ENCODE measurements around the gene PIMREG.

The PIMREG gene

GRCh38 chr17:6443692-6444570, at the start of gene PIMREG:
Gene PIMREG (plus strand): TSS chr17:6444455. CDS start chr17:6445111, 656 bp downstream.
- peak; percentile 84 for DNase-seq (ENCODE audit: low read depth, low spot score)

- DNase-seq (ENCODE audit: low read depth, low spot score) = no peak
Measured at GRCh38 chr17:6398955-6399354, 45.3 kb upstream of the PIMREG start.

GRCh38 chr17:6402258-6402657, 42.0 kb upstream of the PIMREG start:
- DNase-seq (ENCODE audit: low read depth, low spot score) = no peak

GRCh38 chr17:6408276-6408675, 36.0 kb upstream of the PIMREG start:
- no peak for DNase-seq (ENCODE audit: low read depth, low spot score)

GRCh38 chr17:6408735-6409134, 35.5 kb upstream of the PIMREG start:
- no peak for DNase-seq (ENCODE audit: low read depth, low spot score)

GRCh38 chr17:6413065-6413464, 31.2 kb upstream of the PIMREG start:
- no peak for DNase-seq (ENCODE audit: low read depth, low spot score)

- DNase-seq (ENCODE audit: low read depth, low spot score) = no peak
Measured at GRCh38 chr17:6415616-6416015, 28.6 kb upstream of the PIMREG start.

- no peak for DNase-seq (ENCODE audit: low read depth, low spot score)
Measured at GRCh38 chr17:6420173-6420641, 24.0 kb upstream of the PIMREG start.

GRCh38 chr17:6421700-6422604, 22.3 kb upstream of the PIMREG start:
- peak; percentile 52 for DNase-seq (ENCODE audit: low read depth, low spot score)

GRCh38 chr17:6422654-6423241, 21.5 kb upstream of the PIMREG start:
- DNase-seq (ENCODE audit: low read depth, low spot score) = no peak

- no peak for DNase-seq (ENCODE audit: low read depth, low spot score)
Measured at GRCh38 chr17:6423931-6424330, 20.3 kb upstream of the PIMREG start.

- DNase-seq (ENCODE audit: low read depth, low spot score) = no peak
Measured at GRCh38 chr17:6425407-6425806, 18.8 kb upstream of the PIMREG start.

GRCh38 chr17:6426356-6427101, 17.7 kb upstream of the PIMREG start:
- DNase-seq (ENCODE audit: low read depth, low spot score) = no peak

GRCh38 chr17:6427279-6427781, 16.9 kb upstream of the PIMREG start:
- no peak for DNase-seq (ENCODE audit: low read depth, low spot score)

GRCh38 chr17:6428207-6428965, 15.9 kb upstream of the PIMREG start:
- no peak for DNase-seq (ENCODE audit: low read depth, low spot score)

GRCh38 chr17:6429266-6429665, 15.0 kb upstream of the PIMREG start:
- DNase-seq (ENCODE audit: low read depth, low spot score) = no peak

- DNase-seq (ENCODE audit: low read depth, low spot score) = no peak
Measured at GRCh38 chr17:6430769-6431168, 13.5 kb upstream of the PIMREG start.

GRCh38 chr17:6435051-6435450, 9.2 kb upstream of the PIMREG start, which contains the start of gene AIPL1:
Gene AIPL1 (minus strand): TSS chr17:6435121. CDS start chr17:6435104, 17 bp downstream.
- DNase-seq (ENCODE audit: low read depth, low spot score) = no peak

GRCh38 chr17:6435968-6436367, 8.3 kb upstream of the PIMREG start:
- DNase-seq (ENCODE audit: low read depth, low spot score) = peak; percentile 19

GRCh38 chr17:6437466-6437865, 6.8 kb upstream of the PIMREG start:
- no peak for DNase-seq (ENCODE audit: low read depth, low spot score)

All from activated CD4-positive, CD25-positive, alpha-beta regulatory T cell treated with anti-CD3 and anti-CD28 coated beads, Interleukin-2, amount 50 U/mL, for 16 hours (primary cell).